BLaER1 (cell line): ENCODE measurements around the gene RAPGEF1.
A peak's percentile ranks its signal among the peaks of the same experiment; 100 is the strongest.

ENCODE experiments used
- H3K27ac ChIP-seq: shearing (Covaris generic); formaldehyde crosslinking; 2 replicates; pipeline ENCODE4 v1.8.1; 2022
- H3K27me3 ChIP-seq: shearing (Covaris generic); formaldehyde crosslinking; 2 replicates; pipeline ENCODE4 v1.8.1; 2022
- H3K36me3 ChIP-seq: shearing (Covaris generic); formaldehyde crosslinking; 2 replicates; pipeline ENCODE4 v1.8.1; 2022
- H3K4me1 ChIP-seq: shearing (Covaris generic); formaldehyde crosslinking; 2 replicates; pipeline ENCODE4 v1.8.1; 2022
- H3K4me2 ChIP-seq: shearing (Covaris generic); formaldehyde crosslinking; 2 replicates; pipeline ENCODE4 v1.8.1; 2022
- H3K4me3 ChIP-seq: shearing (Covaris generic); formaldehyde crosslinking; 2 replicates; pipeline ENCODE4 v1.8.1; 2022
- H3K9ac ChIP-seq: shearing (Covaris generic); formaldehyde crosslinking; 2 replicates; pipeline ENCODE4 v1.8.1; 2022
- H3K9me3 ChIP-seq: shearing (Covaris generic); formaldehyde crosslinking; 2 replicates; pipeline ENCODE4 v1.8.1; 2022
- H4K20me1 ChIP-seq: shearing (Covaris generic); formaldehyde crosslinking; 2 replicates; pipeline ENCODE4 v1.8.1; 2022
- Cebpa-rat ChIP-seq: shearing (Covaris generic); IDR thresholded peaks from 2 replicates; pipeline ENCODE4 v1.8.1; 2022

The RAPGEF1 gene

DNA sequence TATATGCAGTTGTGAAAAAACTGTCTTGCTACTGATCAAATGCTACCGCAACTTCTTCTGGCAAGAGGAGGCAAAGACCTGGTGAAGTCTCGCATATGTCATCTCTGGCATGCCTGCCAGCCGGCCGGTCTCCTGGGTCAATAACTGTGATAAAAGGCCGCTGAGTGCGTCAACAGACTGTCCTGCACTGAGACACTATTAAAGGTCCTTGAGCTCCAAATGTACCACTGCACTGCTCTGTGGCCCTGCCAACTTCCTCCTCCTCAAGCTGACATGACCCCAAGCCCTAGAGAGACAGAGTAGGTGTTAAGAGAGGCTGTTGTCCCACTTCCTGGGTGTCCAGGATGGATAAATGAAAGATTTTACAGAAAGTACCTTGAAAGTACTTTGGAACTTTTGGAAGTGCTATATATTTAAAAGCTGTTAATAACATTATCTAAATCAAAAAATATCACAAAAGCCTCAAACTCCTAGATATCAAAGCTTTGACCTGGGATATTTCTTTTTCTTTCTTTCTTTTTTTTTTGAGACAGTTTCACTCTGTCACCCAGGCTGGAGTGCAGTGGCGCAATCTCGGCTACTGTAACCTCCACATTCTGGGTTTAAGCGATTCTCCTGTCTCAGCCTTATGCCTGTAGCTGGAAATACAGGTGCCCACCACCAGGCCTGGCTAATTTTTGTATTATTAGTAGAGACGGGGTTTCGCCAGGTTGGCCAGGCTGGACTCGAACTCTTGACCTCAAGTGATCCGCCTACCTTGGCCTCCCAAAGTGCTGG lies 31.5 kb downstream of the RAPGEF1 start:
- Histone ChIP-seq H3K4me2 (peak overlapping the region; percentile 66), H3K9ac (no peak overlapping the region), H3K36me3 (peaks cover 18% of the 10 kb centered on the region), H4K20me1 (peaks cover 100% of the 10 kb centered on the region), H3K4me1 (peaks cover 94% of the 10 kb centered on the region), H3K27ac (no peak overlapping the region), H3K27me3 (no peaks in the 10 kb centered on the region), H3K9me3 (no peaks in the 10 kb centered on the region), H3K4me3 (no peak overlapping the region)
- no peak for TF ChIP-seq Cebpa-rat

DNA sequence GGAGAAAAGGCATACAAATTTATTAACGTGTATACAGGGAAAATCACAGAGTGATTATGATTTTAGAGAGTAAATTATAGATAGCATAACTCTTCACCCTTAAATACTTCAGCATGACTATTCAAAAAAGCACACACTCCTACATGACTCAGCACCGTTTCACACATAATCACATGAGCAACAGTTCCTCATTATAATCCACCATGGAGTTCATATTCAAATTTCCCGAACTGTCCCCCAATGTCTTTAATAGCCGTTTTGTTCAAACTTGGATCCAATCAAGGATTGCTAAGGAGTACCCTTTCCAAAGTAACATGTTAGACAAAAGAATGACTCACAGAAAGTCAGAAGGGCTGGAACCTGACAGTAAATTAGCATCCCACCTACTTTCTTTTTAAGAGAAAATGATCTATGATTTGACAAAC lies 32.1 kb downstream of the RAPGEF1 start:
- Histone ChIP-seq H3K9ac (no peak overlapping the region), H3K27ac (no peak overlapping the region), H3K27me3 (no peaks in the 10 kb centered on the region), H3K4me2 (peak overlapping the region; percentile 66), H3K9me3 (no peaks in the 10 kb centered on the region), H4K20me1 (peaks cover 100% of the 10 kb centered on the region), H3K4me3 (no peak overlapping the region), H3K4me1 (peaks cover 88% of the 10 kb centered on the region), H3K36me3 (peaks cover 13% of the 10 kb centered on the region; the same call in 1 of the 2 replicates)
- TF ChIP-seq Cebpa-rat = no peak

DNA sequence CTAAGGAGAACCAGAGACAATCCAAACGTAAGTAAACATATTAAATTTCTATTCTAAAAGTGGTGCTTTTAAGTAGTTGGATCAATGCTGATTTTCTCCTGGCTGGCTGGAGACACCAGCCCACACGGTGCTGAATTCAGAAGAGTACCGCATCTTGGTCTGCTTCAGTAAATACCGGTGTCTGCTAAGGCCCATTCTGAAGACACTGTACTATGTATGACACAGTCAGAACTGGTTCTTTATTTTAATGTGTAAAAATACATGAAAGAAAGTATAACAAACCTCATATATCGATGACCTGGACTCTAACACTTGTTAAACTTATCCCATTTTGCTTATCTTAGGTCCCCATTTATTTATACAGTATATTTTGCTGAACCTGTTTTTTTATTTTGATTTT lies 32.8 kb downstream of the RAPGEF1 start:
- Histone ChIP-seq H3K36me3 (peaks cover 11% of the 10 kb centered on the region; the same call in 1 of the 2 replicates), H3K4me1 (peaks cover 87% of the 10 kb centered on the region), H3K27ac (no peak overlapping the region), H4K20me1 (peaks cover 100% of the 10 kb centered on the region), H3K27me3 (no peaks in the 10 kb centered on the region), H3K4me2 (0 out of 2 replicates have a peak overlapping the region, but pooled peaks have one; percentile 66), H3K4me3 (no peak overlapping the region), H3K9ac (no peak overlapping the region), H3K9me3 (no peaks in the 10 kb centered on the region)
- TF ChIP-seq Cebpa-rat = no peak

DNA sequence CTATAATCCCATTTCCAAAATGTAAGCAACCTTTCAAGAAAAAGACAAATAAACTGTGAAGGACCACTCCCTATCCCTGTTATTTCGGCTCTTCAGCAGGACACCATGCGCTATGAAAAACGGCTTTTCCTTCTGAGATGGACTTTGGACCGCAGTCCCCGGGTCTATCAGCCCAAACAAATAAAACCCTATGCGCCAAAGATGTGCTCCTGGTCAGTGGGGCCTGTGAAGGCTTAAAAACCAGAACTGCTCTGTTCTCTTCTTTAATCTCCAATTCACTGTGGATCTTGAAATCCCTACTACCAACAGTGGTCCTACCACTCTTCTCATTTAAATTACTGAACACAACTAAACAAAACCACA lies 33.3 kb downstream of the RAPGEF1 start:
- Histone ChIP-seq H3K9ac (no peak overlapping the region), H3K4me3 (no peak overlapping the region), H3K4me2 (no peak overlapping the region), H3K4me1 (peaks cover 87% of the 10 kb centered on the region), H3K27ac (no peak overlapping the region), H3K27me3 (no peaks in the 10 kb centered on the region), H4K20me1 (peaks cover 100% of the 10 kb centered on the region), H3K36me3 (0 out of 2 replicates have a peak, but pooled peaks cover 6% of the 10 kb centered on the region), H3K9me3 (no peaks in the 10 kb centered on the region)
- TF ChIP-seq Cebpa-rat = no peak

DNA sequence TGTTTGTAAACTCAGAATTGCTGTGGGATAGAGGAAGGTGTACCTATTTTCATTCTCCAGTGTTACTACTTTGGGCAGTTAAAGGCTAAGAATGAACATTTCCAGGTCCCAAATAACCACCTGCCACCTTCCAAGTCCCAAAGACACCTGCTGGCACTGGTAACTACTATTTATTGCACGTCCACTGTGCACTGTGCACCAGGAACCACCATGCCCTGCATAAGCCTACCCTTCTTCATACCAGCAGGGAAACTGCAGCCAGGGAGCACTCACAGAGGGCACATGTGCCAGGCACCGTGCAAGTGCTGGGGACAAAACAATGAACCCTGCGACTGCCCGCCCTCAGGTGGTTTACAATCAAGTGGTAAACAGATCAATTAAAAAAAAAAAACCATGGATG lies 34.9 kb downstream of the RAPGEF1 start:
- no peak for TF ChIP-seq Cebpa-rat
- no peaks in the 10 kb centered on the region for H3K27me3 ChIP-seq
- no peaks in the 10 kb centered on the region for H3K9me3 ChIP-seq
- H3K4me1 ChIP-seq = peaks cover 88% of the 10 kb centered on the region
- no peak overlapping the region for H3K4me3 ChIP-seq
- peak overlapping the region; percentile 12 for H3K4me2 ChIP-seq
- H3K36me3 ChIP-seq = peaks cover 10% of the 10 kb centered on the region; the same call in 1 of the 2 replicates
- no peak overlapping the region for H3K27ac ChIP-seq
- no peak overlapping the region for H3K9ac ChIP-seq
- peaks cover 100% of the 10 kb centered on the region for H4K20me1 ChIP-seq

DNA sequence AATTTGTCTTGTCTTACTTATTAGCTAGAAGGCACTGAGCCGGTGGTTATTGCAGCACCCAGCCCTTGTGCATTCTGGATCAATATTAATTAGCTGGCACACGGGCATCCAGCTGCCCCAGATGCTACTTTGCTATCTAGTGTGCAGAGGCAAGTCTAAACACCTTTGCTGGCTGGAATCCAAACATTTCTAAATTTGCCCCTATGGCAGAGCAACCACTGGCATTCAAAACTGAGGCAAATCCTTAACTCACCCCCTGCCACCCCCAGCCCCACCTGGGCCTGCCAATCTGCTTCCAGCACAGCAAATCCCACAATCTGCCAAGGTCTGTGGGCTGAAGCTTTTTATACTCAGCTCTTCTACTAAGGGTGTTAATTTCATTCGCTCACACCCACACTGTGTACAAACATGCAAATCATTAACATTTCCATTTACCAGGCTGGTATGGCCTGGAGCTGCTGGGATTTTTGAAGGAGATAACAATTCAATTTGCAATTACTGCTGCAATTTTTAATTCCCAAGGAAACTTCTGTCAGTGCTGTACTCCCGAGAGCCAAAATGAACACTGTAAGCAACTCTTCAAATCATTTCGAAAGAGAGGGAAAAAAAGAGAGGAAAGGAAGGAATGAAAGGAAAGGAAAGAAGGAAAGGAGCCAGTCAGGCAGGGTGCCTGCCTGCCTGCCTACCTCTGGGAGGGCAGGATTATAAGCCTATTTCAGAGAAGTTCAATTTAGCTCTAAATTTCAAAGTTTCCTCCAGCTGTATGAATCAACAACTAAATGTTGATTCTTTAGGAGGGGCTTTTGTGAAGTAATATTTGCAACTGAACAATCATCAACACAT lies 35.5 kb downstream of the RAPGEF1 start:
- Histone ChIP-seq H3K4me1 (peaks cover 88% of the 10 kb centered on the region), H3K4me2 (peak overlapping the region; percentile 12), H3K36me3 (peaks cover 17% of the 10 kb centered on the region; the same call in 1 of the 2 replicates), H3K27me3 (no peaks in the 10 kb centered on the region), H4K20me1 (peaks cover 100% of the 10 kb centered on the region), H3K4me3 (no peak overlapping the region), H3K27ac (no peak overlapping the region), H3K9ac (no peak overlapping the region), H3K9me3 (no peaks in the 10 kb centered on the region)
- TF ChIP-seq Cebpa-rat = no peak

DNA sequence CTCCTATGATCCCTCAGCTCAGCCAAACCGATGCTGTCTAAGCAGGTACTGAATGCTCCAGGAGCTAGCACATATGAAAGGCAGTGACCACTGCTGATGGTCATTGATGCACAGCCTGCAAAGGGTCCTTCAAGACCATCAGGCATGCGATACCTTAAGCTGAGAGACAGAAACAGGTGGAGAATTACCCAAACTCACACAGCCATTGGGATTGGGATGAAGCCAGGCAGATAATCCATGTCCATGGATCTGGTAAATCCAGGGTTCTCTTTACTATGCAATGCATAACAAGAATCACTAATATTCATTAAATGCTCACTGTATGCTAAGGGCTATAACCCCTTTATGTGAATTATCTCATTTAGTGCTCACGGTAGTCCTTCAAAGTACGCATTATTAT lies 36.2 kb downstream of the RAPGEF1 start:
- Histone ChIP-seq H4K20me1 (peaks cover 100% of the 10 kb centered on the region), H3K9ac (no peak overlapping the region), H3K4me3 (no peak overlapping the region), H3K27ac (no peak overlapping the region), H3K9me3 (no peaks in the 10 kb centered on the region), H3K4me1 (peaks cover 88% of the 10 kb centered on the region), H3K36me3 (peaks cover 18% of the 10 kb centered on the region; the same call in 1 of the 2 replicates), H3K4me2 (no peak overlapping the region), H3K27me3 (no peaks in the 10 kb centered on the region)
- no peak for TF ChIP-seq Cebpa-rat

DNA sequence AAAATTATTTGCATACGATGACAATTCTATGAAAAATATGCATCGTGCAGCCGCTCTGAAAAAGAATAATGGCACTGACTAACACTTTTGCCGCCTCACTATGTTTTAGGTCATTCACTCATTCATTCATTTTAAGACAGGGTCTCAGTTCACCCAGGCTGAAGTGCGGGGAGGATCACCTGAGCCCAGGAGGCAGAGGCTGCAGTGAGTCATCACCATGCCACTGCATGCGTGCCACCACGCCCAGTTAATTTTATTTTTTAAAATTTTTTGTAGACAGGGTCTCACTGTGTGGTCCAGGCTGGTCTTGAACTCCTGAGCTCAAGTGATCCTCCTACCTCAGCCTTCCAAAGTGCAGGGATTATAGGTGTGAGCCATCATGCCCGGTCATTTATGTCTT lies 37.0 kb downstream of the RAPGEF1 start:
- H3K4me2 ChIP-seq = no peak overlapping the region
- H3K27me3 ChIP-seq = no peaks in the 10 kb centered on the region
- H3K9ac ChIP-seq = no peak overlapping the region
- peaks cover 88% of the 10 kb centered on the region for H3K4me1 ChIP-seq
- no peak overlapping the region for H3K27ac ChIP-seq
- no peak overlapping the region for H3K4me3 ChIP-seq
- peaks cover 18% of the 10 kb centered on the region; the same call in 1 of the 2 replicates for H3K36me3 ChIP-seq
- TF ChIP-seq Cebpa-rat = no peak
- no peaks in the 10 kb centered on the region for H3K9me3 ChIP-seq
- peaks cover 100% of the 10 kb centered on the region for H4K20me1 ChIP-seq

DNA sequence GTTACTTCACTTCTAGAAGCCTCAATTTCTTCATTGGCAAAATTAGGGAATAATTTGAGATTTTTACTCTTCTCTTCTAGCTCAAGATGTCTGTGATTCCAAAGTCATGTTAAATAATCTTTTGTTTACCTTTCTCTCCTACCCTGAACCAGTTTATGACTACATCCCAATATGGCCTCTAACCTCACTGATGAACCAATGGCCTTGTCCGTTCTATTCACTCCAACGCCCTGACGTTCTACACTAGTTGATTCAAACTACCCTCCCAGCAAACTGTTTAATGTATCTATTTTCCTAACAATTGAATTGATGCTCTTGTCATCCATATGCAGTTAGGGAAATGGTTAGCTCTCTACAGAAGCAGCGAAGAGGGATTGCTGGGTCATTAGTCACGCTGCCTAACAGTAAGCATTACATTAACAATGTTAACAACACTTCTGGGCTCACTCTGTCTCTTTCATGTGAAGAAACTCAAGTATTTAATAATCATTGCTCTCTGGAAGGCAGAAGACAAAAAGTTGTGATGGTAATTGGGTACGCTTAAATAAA lies 38.0 kb downstream of the RAPGEF1 start:
- H3K36me3 ChIP-seq = peaks cover 18% of the 10 kb centered on the region; the same call in 1 of the 2 replicates
- H3K27ac ChIP-seq = no peak overlapping the region
- peaks cover 100% of the 10 kb centered on the region for H4K20me1 ChIP-seq
- peak overlapping the region; percentile 55 for H3K4me2 ChIP-seq
- H3K9me3 ChIP-seq = no peaks in the 10 kb centered on the region
- H3K4me1 ChIP-seq = peaks cover 88% of the 10 kb centered on the region
- no peak for TF ChIP-seq Cebpa-rat
- H3K4me3 ChIP-seq = no peak overlapping the region
- H3K9ac ChIP-seq = no peak overlapping the region
- no peaks in the 10 kb centered on the region for H3K27me3 ChIP-seq
